Measurements from ENCODE around the gene PLEKHH1. TPM values are rescaled to one million over a fixed set of nuclear protein-coding genes. Genes with fewer than 3 reads are reported as not detected.

The PLEKHH1 gene
- total and polyA plus RNA-seq, 9 of the 15 experiments (the other 6 are each of a cell fraction or from before 2014, with no cell fraction given): 0.76 to 5.9 (median 2.9) TPM

DNA sequence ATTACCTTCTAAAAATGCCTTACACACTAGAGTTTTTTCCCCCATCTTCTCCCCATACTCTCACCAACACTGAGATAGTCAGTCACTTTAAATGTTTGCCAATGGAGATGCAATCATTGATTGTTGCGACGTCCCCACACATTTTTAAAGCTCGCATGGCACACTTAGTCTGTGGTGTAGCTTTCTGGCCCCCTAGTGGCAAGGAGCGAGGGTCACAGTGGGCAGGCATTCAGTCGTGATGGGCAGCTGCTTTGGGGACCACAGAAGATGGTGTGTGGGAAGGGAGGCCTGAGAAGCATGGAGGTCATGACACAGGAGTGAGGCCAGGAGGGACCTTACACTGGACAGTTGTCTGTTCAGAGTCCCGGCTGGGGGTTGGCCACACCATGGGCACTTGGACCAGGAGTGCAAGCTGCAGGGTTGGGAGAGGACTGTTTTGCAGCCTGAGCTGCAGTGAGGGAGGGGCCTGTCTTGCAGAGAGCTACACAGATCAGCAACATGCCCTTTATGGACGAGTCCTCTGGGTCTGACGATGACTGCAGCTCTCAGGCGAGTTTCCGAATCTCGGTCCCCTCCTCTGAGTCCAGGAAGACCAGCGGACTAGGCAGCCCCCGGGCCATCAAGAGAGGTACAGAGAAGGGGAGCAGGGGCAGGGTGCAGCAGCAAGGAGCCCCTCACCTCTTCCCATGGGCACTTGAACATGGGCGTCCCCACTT, 38.3 kb downstream of the PLEKHH1 start (continued):
- TF ChIP-seq, protein P1, sequence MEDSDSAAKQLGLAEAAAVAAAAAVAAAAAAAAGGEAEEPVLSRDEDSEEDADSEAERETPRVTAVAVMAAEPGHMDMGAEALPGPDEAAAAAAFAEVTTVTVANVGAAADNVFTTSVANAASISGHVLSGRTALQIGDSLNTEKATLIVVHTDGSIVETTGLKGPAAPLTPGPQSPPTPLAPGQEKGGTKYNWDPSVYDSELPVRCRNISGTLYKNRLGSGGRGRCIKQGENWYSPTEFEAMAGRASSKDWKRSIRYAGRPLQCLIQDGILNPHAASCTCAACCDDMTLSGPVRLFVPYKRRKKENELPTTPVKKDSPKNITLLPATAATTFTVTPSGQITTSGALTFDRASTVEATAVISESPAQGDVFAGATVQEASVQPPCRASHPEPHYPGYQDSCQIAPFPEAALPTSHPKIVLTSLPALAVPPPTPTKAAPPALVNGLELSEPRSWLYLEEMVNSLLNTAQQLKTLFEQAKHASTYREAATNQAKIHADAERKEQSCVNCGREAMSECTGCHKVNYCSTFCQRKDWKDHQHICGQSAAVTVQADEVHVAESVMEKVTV (CRISPR knock-in tag; IDR thresholded peaks at IDR 0.05): peak; percentile 60
- TF ChIP-seq, protein P2, sequence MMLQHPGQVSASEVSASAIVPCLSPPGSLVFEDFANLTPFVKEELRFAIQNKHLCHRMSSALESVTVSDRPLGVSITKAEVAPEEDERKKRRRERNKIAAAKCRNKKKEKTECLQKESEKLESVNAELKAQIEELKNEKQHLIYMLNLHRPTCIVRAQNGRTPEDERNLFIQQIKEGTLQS (IDR thresholded peaks at IDR 0.05): no peak
- TF ChIP-seq, protein P2 (CRISPR knock-in tag; conservative IDR thresholded peaks at IDR 0.05): no peak
- TF ChIP-seq ZBTB17 (CRISPR knock-in tag; IDR thresholded peaks at IDR 0.05): no peak
- no peak for TF ChIP-seq BACH1 (tag; IDR thresholded peaks at IDR 0.05)
- no peak for TF ChIP-seq ZEB2 (IDR thresholded peaks at IDR 0.05)
- 0 out of 2 replicates have a peak, but pooled peaks have one; percentile 12 for TF ChIP-seq CXXC5 (CRISPR knock-in tag; IDR thresholded peaks at IDR 0.05)
- TF ChIP-seq NFIC (IDR thresholded peaks at IDR 0.05): no peak
- no peak for TF ChIP-seq ZFP36 (IDR thresholded peaks at IDR 0.05; ENCODE audit: low read depth, low read length, partially characterized antibody)
- peak; percentile 73 for TF ChIP-seq SMC3 (conservative IDR thresholded peaks at IDR 0.05; ENCODE audit: insufficient read depth, low read depth, low read length)
- peak; percentile 30; the same call in 1 of the 2 replicates for TF ChIP-seq STAG1 (CRISPR knock-in tag; IDR thresholded peaks at IDR 0.05; ENCODE audit: borderline replicate concordance)
- TF ChIP-seq CHD2 (IDR thresholded peaks at IDR 0.05; ENCODE audit: low read depth, low read length): no peak
- peak; percentile 75 to 83 for TF ChIP-seq RAD21 (CRISPR knock-in tag; conservative IDR thresholded peaks at IDR 0.05 in 1 of 2, IDR thresholded peaks at IDR 0.05 in 1 of 2)
- 0 out of 2 replicates have a peak, but pooled peaks have one; percentile 20 for TF ChIP-seq GABPB1 (CRISPR knock-in tag; IDR thresholded peaks at IDR 0.05)
- TF ChIP-seq DNMT1 (IDR thresholded peaks at IDR 0.05): no peak
- TF ChIP-seq, protein P3, sequence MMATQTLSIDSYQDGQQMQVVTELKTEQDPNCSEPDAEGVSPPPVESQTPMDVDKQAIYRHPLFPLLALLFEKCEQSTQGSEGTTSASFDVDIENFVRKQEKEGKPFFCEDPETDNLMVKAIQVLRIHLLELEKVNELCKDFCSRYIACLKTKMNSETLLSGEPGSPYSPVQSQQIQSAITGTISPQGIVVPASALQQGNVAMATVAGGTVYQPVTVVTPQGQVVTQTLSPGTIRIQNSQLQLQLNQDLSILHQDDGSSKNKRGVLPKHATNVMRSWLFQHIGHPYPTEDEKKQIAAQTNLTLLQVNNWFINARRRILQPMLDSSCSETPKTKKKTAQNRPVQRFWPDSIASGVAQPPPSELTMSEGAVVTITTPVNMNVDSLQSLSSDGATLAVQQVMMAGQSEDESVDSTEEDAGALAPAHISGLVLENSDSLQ (IDR thresholded peaks at IDR 0.05): peak; percentile 75
- TF ChIP-seq MAZ (CRISPR knock-in tag; conservative IDR thresholded peaks at IDR 0.05 in 1 of 2, IDR thresholded peaks at IDR 0.05 in 1 of 2): peak in 1 of 2 experiments; percentile 25; a peak in 1 of 4 replicates
- 0 out of 2 replicates have a peak, but pooled peaks have one; percentile 17 for TF ChIP-seq CREM (IDR thresholded peaks at IDR 0.05; ENCODE audit: low read depth)
- TF ChIP-seq, protein P4, sequence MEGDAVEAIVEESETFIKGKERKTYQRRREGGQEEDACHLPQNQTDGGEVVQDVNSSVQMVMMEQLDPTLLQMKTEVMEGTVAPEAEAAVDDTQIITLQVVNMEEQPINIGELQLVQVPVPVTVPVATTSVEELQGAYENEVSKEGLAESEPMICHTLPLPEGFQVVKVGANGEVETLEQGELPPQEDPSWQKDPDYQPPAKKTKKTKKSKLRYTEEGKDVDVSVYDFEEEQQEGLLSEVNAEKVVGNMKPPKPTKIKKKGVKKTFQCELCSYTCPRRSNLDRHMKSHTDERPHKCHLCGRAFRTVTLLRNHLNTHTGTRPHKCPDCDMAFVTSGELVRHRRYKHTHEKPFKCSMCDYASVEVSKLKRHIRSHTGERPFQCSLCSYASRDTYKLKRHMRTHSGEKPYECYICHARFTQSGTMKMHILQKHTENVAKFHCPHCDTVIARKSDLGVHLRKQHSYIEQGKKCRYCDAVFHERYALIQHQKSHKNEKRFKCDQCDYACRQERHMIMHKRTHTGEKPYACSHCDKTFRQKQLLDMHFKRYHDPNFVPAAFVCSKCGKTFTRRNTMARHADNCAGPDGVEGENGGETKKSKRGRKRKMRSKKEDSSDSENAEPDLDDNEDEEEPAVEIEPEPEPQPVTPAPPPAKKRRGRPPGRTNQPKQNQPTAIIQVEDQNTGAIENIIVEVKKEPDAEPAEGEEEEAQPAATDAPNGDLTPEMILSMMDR (IDR thresholded peaks at IDR 0.05 in 2 of 3, conservative IDR thresholded peaks at IDR 0.05 in 1 of 3; ENCODE audit: insufficient read depth in 2 of 3, low read depth in 1 of 3, low read length in 3 of 3): peak; percentile 79 to 84 (median 83)

All from K562 (cell line).